ENCODE data around the gene CA10. TPM values are rescaled to one million over a fixed set of nuclear protein-coding genes. Genes with fewer than 3 reads are reported as not detected.

The CA10 gene
- total and polyA plus RNA-seq, 2 donors (not counting 1 experiment from before 2014, with no cell fraction given), result not detected

- no peak overlapping the region for H3K4me3 ChIP-seq (replicated peaks in 1 of 4; ENCODE audit: control extremely low read depth in 1 of 4, insufficient read depth in 1 of 4, low read depth in 3 of 4, low read length in 4 of 4)
- H3K36me3 ChIP-seq (ENCODE audit: control insufficient read depth, insufficient read depth, low read length), result no peaks in the 10 kb centered on the region
- H3K27ac ChIP-seq (ENCODE audit: insufficient read depth, low read length), result no peak overlapping the region
- TF ChIP-seq EZH2 (IDR thresholded peaks at IDR 0.05; ENCODE audit: low read length, missing control alignments) (no peak), CTCF (conservative IDR thresholded peaks at IDR 0.05 in 1 of 2, IDR thresholded peaks at IDR 0.05 in 1 of 2; ENCODE audit: low read depth in 1 of 2, low read length in 2 of 2) (no peak)
- H2AFZ ChIP-seq (ENCODE audit: low read length), result no peak overlapping the region
- no peaks in the 10 kb centered on the region for H3K27me3 ChIP-seq (ENCODE audit: control insufficient read depth, insufficient read depth, low read length)
- no peaks in the 10 kb centered on the region for H4K20me1 ChIP-seq (ENCODE audit: control insufficient read depth, extremely low read depth, insufficient read depth, low read length)
- H3K9me3 ChIP-seq (ENCODE audit: control insufficient read depth, insufficient read depth, low read depth, low read length), result no peaks in the 10 kb centered on the region
- no peaks in the 10 kb centered on the region for H3K79me2 ChIP-seq (ENCODE audit: control insufficient read depth, insufficient read depth, low read length)
- no peak overlapping the region for H3K4me2 ChIP-seq (ENCODE audit: extremely low read depth, insufficient read depth, low read length)
- H3K4me1 ChIP-seq (ENCODE audit: control insufficient read depth, extremely low read depth, insufficient read depth, low read length), result no peaks in the 10 kb centered on the region
- H3K9ac ChIP-seq (ENCODE audit: insufficient read depth, low read length), result no peak overlapping the region
- no peak for DNase-seq (ENCODE audit: low read depth in 2 of 2)
These were observed 514.6 kb downstream of the CA10 start for GRCh38 chr17:51643702-51644490.

DNA sequence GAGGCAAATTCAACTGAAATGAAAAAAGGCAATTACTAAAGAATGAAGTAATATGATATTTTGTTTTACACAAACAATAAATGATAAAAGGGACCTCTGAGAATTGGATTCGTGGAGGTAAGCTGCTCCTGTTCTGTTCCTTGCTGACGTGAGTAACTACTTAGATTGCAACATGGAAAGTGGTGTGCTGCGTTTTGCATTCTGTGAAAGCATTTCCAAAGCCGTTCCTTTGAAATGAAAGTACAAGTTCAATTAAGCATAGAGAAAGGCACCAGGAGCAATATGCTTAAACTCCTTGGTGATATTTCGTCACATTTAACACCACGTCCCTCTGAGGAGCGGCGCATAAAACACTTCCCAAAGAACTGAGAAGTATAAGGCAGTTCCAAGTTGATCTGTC lies 516.5 kb downstream of the CA10 start:
- no peaks in the 10 kb centered on the region for H3K79me2 ChIP-seq (ENCODE audit: control insufficient read depth, insufficient read depth, low read length)
- H4K20me1 ChIP-seq (ENCODE audit: control insufficient read depth, extremely low read depth, insufficient read depth, low read length), result no peaks in the 10 kb centered on the region
- no peaks in the 10 kb centered on the region for H3K36me3 ChIP-seq (ENCODE audit: control insufficient read depth, insufficient read depth, low read length)
- no peak overlapping the region for H3K9ac ChIP-seq (ENCODE audit: insufficient read depth, low read length)
- no peak for TF ChIP-seq CTCF (conservative IDR thresholded peaks at IDR 0.05 in 1 of 2, IDR thresholded peaks at IDR 0.05 in 1 of 2; ENCODE audit: low read depth in 1 of 2, low read length in 2 of 2)
- no peak for TF ChIP-seq EZH2 (IDR thresholded peaks at IDR 0.05; ENCODE audit: low read length, missing control alignments)
- no peaks in the 10 kb centered on the region for H3K27me3 ChIP-seq (ENCODE audit: control insufficient read depth, insufficient read depth, low read length)
- no peak overlapping the region for H3K4me2 ChIP-seq (ENCODE audit: extremely low read depth, insufficient read depth, low read length)
- no peak for DNase-seq (ENCODE audit: low read depth in 2 of 2)
- no peak overlapping the region for H2AFZ ChIP-seq (ENCODE audit: low read length)
- H3K9me3 ChIP-seq (ENCODE audit: control insufficient read depth, insufficient read depth, low read depth, low read length), result no peaks in the 10 kb centered on the region
- H3K4me3 ChIP-seq (replicated peaks in 1 of 4; ENCODE audit: control extremely low read depth in 1 of 4, insufficient read depth in 1 of 4, low read depth in 3 of 4, low read length in 4 of 4), result no peak overlapping the region
- no peak overlapping the region for H3K27ac ChIP-seq (ENCODE audit: insufficient read depth, low read length)
- H3K4me1 ChIP-seq (ENCODE audit: control insufficient read depth, extremely low read depth, insufficient read depth, low read length), result no peaks in the 10 kb centered on the region

DNA sequence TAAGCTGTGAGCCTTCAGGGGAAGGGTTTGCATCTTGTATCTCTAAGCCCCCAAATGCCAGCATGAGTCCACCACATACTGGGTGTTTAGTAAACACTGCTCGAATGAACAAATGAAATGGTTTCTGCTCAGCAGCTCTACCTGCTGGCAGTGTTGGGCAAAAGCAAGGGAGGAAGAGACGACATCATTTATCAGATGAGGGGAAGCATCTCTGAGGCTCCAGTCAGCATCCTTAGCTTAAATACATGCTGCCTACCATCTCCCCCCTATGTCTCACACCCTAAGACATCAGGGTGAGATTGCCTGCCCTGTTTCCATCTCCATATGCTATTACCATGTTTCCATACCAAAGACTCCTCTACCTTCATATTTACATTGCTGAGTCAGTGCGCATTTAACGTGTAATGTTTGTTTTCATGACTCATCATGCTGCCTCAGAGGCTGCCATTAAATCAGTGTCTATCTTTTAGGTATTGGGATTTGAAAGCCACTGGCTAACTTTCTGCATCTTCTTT lies 518.3 kb downstream of the CA10 start:
- no peaks in the 10 kb centered on the region for H4K20me1 ChIP-seq (ENCODE audit: control insufficient read depth, extremely low read depth, insufficient read depth, low read length)
- no peak for DNase-seq (ENCODE audit: low read depth in 2 of 2)
- H3K36me3 ChIP-seq (ENCODE audit: control insufficient read depth, insufficient read depth, low read length), result no peaks in the 10 kb centered on the region
- H3K79me2 ChIP-seq (ENCODE audit: control insufficient read depth, insufficient read depth, low read length), result no peaks in the 10 kb centered on the region
- no peaks in the 10 kb centered on the region for H3K9me3 ChIP-seq (ENCODE audit: control insufficient read depth, insufficient read depth, low read depth, low read length)
- no peaks in the 10 kb centered on the region for H3K27me3 ChIP-seq (ENCODE audit: control insufficient read depth, insufficient read depth, low read length)
- no peak overlapping the region for H3K27ac ChIP-seq (ENCODE audit: insufficient read depth, low read length)
- H3K9ac ChIP-seq (ENCODE audit: insufficient read depth, low read length), result no peak overlapping the region
- no peak overlapping the region for H2AFZ ChIP-seq (ENCODE audit: low read length)
- no peaks in the 10 kb centered on the region for H3K4me1 ChIP-seq (ENCODE audit: control insufficient read depth, extremely low read depth, insufficient read depth, low read length)
- H3K4me3 ChIP-seq (replicated peaks in 1 of 4; ENCODE audit: control extremely low read depth in 1 of 4, insufficient read depth in 1 of 4, low read depth in 3 of 4, low read length in 4 of 4), result no peak overlapping the region
- H3K4me2 ChIP-seq (ENCODE audit: extremely low read depth, insufficient read depth, low read length), result no peak overlapping the region
- TF ChIP-seq EZH2 (IDR thresholded peaks at IDR 0.05; ENCODE audit: low read length, missing control alignments) (no peak), CTCF (conservative IDR thresholded peaks at IDR 0.05 in 1 of 2, IDR thresholded peaks at IDR 0.05 in 1 of 2; ENCODE audit: low read depth in 1 of 2, low read length in 2 of 2) (no peak)
